Lower lobe of right lung (tissue), 2 donors: ENCODE data around the gene CREBBP. TPM values are rescaled to one million over a fixed set of nuclear protein-coding genes. Genes with fewer than 3 reads are reported as not detected.

Experiments used
- ATAC-seq, 2 donors: fragments of 200-7000 bp; cut with Tn5 transposase; one replicate each; pipeline ENCODE4 v1.9.1; 2020 to 2022; ENCODE audit warnings: mild to moderate bottlenecking in 2 of 2, moderate library complexity in 2 of 2
- DNase-seq: peaks from one replicate; pipeline ENCODE4 v3.0.0-alpha.2; 2020
- H3K27ac ChIP-seq: fragments of 200-600 bp; one replicate; pipeline ENCODE4 v1.8.0; 2022
- H3K27me3 ChIP-seq: fragments of 200-600 bp; one replicate; pipeline ENCODE4 v1.8.0; 2022; ENCODE audit warnings: low read depth
- H3K36me3 ChIP-seq: fragments of 200-600 bp; one replicate; pipeline ENCODE4 v1.8.0; 2022; ENCODE audit warnings: mild to moderate bottlenecking
- H3K4me1 ChIP-seq: fragments of 200-600 bp; one replicate; pipeline ENCODE4 v1.8.0; 2022
- H3K4me3 ChIP-seq: fragments of 200-600 bp; one replicate; pipeline ENCODE4 v1.8.0; 2022; ENCODE audit warnings: mild to moderate bottlenecking
- H3K9me3 ChIP-seq: fragments of 200-600 bp; one replicate; pipeline ENCODE4 v1.8.0; 2022
- CTCF ChIP-seq: fragments of 200-600 bp; IDR thresholded peaks from one replicate; pipeline ENCODE4 v1.8.0; 2022; ENCODE audit warnings: antibody characterized with exemption, mild to moderate bottlenecking
- intact Hi-C: fragments of 100-400 bp; cut with DNase I; formaldehyde crosslinking; loops from one replicate; pipeline ENCODE4 v1.11.0; 2022
- total RNA-seq: library from RNA; stranded (reverse); fragmentation: NEBNext Ultra II Directional; extraction: Animal tissue kit (Norgen Biotek cat#: 25700); gene quantifications from one replicate; pipeline ENCODE4 v1.2.1, GENCODE V29; 2021
- donor health status: DM: no; HTN: yes; CAD: no; lungs with severe emphysema.

The CREBBP gene
- total RNA-seq, 1 donor from 2014 or later = 78.3 TPM

GRCh38 chr16:3787924-3788661, 92.4 kb downstream of the CREBBP start:
- no peak overlapping the region for H3K27ac ChIP-seq
- TF ChIP-seq CTCF = no peak
- H3K27me3 ChIP-seq = no peaks in the 10 kb centered on the region
- no peaks in the 10 kb centered on the region for H3K9me3 ChIP-seq
- H3K4me1 ChIP-seq = peaks cover 8% of the 10 kb centered on the region
- intact Hi-C loops = no loop called here
- ATAC-seq (no peak), DNase-seq (no peak)
- H3K4me3 ChIP-seq = no peak overlapping the region
- peaks cover 85% of the 10 kb centered on the region for H3K36me3 ChIP-seq

GRCh38 chr16:3785413-3785812, 95.1 kb downstream of the CREBBP start:
- no peaks in the 10 kb centered on the region for H3K4me1 ChIP-seq
- no peak overlapping the region for H3K4me3 ChIP-seq
- no peak for ATAC-seq
- H3K27ac ChIP-seq = no peak overlapping the region
- no peak for TF ChIP-seq CTCF
- H3K9me3 ChIP-seq = no peaks in the 10 kb centered on the region
- no peaks in the 10 kb centered on the region for H3K27me3 ChIP-seq
- intact Hi-C loops = no loop called here
- peaks cover 83% of the 10 kb centered on the region for H3K36me3 ChIP-seq
- DNase-seq = no peak

- no peak for TF ChIP-seq CTCF
- ATAC-seq = no peak
- Histone ChIP-seq H3K9me3 (no peaks in the 10 kb centered on the region), H3K4me1 (no peaks in the 10 kb centered on the region), H3K36me3 (peaks cover 84% of the 10 kb centered on the region), H3K27me3 (no peaks in the 10 kb centered on the region), H3K27ac (no peak overlapping the region), H3K4me3 (no peak overlapping the region)
- intact Hi-C loops = no loop called here
- no peak for DNase-seq
Observed at GRCh38 chr16:3783516-3783915, 97.0 kb downstream of the CREBBP start.

GRCh38 chr16:3782566-3782965, 97.9 kb downstream of the CREBBP start:
- intact Hi-C loops = no loop called here
- no peak for ATAC-seq
- H3K36me3 ChIP-seq = peaks cover 84% of the 10 kb centered on the region

GRCh38 chr16:3781421-3781820, 99.1 kb downstream of the CREBBP start:
- DNase-seq (no peak), ATAC-seq (no peak)
- no peak for TF ChIP-seq CTCF
- no peaks in the 10 kb centered on the region for H3K9me3 ChIP-seq
- no peaks in the 10 kb centered on the region for H3K27me3 ChIP-seq
- peaks cover 93% of the 10 kb centered on the region for H3K36me3 ChIP-seq
- intact Hi-C loops = no loop called here
- no peak overlapping the region for H3K27ac ChIP-seq
- H3K4me3 ChIP-seq = no peak overlapping the region
- H3K4me1 ChIP-seq = no peaks in the 10 kb centered on the region

More at GRCh38 chr16:3782566-3782965, 97.9 kb downstream of the CREBBP start:
- Histone ChIP-seq H3K9me3 (no peaks in the 10 kb centered on the region), H3K27ac (no peak overlapping the region), H3K4me3 (no peak overlapping the region), H3K27me3 (no peaks in the 10 kb centered on the region), H3K4me1 (no peaks in the 10 kb centered on the region)
- no peak for DNase-seq
- TF ChIP-seq CTCF = no peak
